Mesendoderm (in vitro differentiated cells): Measurements from ENCODE around the gene FAM90A1.
"Not testable (repeated sequence)": the region's sequence is repeated elsewhere in the genome, so short reads cannot be mapped to it uniquely, and the experiment has no call there.

Experiments
- DNase-seq: peaks from one replicate; pipeline ENCODE4 v3.0.0; 2013
- H2AK5ac ChIP-seq: 2 replicates; pipeline ENCODE4 v1.6.1; 2013; ENCODE audit warnings: low read length, inconsistent platforms
- H2BK120ac ChIP-seq: 2 replicates; pipeline ENCODE4 v1.6.1; 2013; ENCODE audit warnings: low read depth, mild to moderate bottlenecking, low read length, moderate library complexity, mixed read lengths
- H2BK15ac ChIP-seq: replicated peaks from 2 replicates; pipeline ENCODE4 v1.6.1; 2013; ENCODE audit warnings: low read depth, mild to moderate bottlenecking, moderate library complexity
- H2BK5ac ChIP-seq: 2 replicates; pipeline ENCODE4 v1.6.1; 2013; ENCODE audit warnings: low read length, inconsistent platforms
- H3K18ac ChIP-seq: 2 replicates; pipeline ENCODE4 v1.6.1; 2013; ENCODE audit warnings: mild to moderate bottlenecking, low read length, mixed read lengths
- H3K23ac ChIP-seq: one replicate; pipeline ENCODE4 v1.6.1; 2013; ENCODE audit warnings: low read length
- H3K27ac ChIP-seq: 2 replicates; pipeline ENCODE4 v1.5.1; 2013; ENCODE audit warnings: low read depth, mild to moderate bottlenecking, inconsistent platforms, low read length, moderate library complexity
- H3K27me3 ChIP-seq: 2 replicates; pipeline ENCODE4 v1.6.1; 2013; ENCODE audit warnings: low read length, control low read depth, mild to moderate bottlenecking, inconsistent platforms; ENCODE audit not compliant: insufficient read depth, poor library complexity
- H3K36me3 ChIP-seq: 2 replicates; pipeline ENCODE4 v1.6.1; 2013; ENCODE audit warnings: low read length, inconsistent platforms; ENCODE audit not compliant: control insufficient read depth, insufficient read depth
- H3K4ac ChIP-seq: one replicate; pipeline ENCODE4 v1.6.1; 2013; ENCODE audit warnings: low read depth, mild to moderate bottlenecking, low read length, moderate library complexity
- H3K4me1 ChIP-seq: 2 replicates; pipeline ENCODE4 v1.6.1; 2013; ENCODE audit warnings: low read depth, low read length, inconsistent platforms; ENCODE audit not compliant: control insufficient read depth
- H3K4me2 ChIP-seq: 2 replicates; pipeline ENCODE4 v1.6.1; 2013; ENCODE audit warnings: low read length
- H3K4me3 ChIP-seq: 2 replicates; pipeline ENCODE4 v1.5.1; 2013; ENCODE audit warnings: mild to moderate bottlenecking, low read length
- H3K56ac ChIP-seq: one replicate; pipeline ENCODE4 v1.6.1; 2013; ENCODE audit warnings: low read length
- H3K79me1 ChIP-seq: 2 replicates; pipeline ENCODE4 v1.6.1; 2013; ENCODE audit warnings: low read length, inconsistent platforms
- H3K79me2 ChIP-seq: 2 replicates; pipeline ENCODE4 v1.6.1; 2013; ENCODE audit warnings: mild to moderate bottlenecking, low read length; ENCODE audit not compliant: control insufficient read depth, insufficient read depth
- H3K9ac ChIP-seq: 2 replicates; pipeline ENCODE4 v1.6.1; 2013; ENCODE audit warnings: low read length, inconsistent platforms
- H4K5ac ChIP-seq: one replicate; pipeline ENCODE4 v1.6.1; 2013; ENCODE audit warnings: low read length
- H4K8ac ChIP-seq: one replicate; pipeline ENCODE4 v1.6.1; 2013; ENCODE audit warnings: low read depth, mild to moderate bottlenecking, control low read depth, low read length, moderate library complexity
- WGBS: extraction: QIAGEN DNeasy Blood & Tissue Kit; methylation state at CpG from one replicate; pipeline ENCODE4 v1.1.7; 2013; ENCODE audit warnings: low lambda C conversion rate, missing lambda C conversion rate; ENCODE audit not compliant: insufficient coverage; ENCODE audit errors: extremely low coverage; 5-methylcytosine and 5-hydroxymethylcytosine counted together

Gene FAM90A1

DNA sequence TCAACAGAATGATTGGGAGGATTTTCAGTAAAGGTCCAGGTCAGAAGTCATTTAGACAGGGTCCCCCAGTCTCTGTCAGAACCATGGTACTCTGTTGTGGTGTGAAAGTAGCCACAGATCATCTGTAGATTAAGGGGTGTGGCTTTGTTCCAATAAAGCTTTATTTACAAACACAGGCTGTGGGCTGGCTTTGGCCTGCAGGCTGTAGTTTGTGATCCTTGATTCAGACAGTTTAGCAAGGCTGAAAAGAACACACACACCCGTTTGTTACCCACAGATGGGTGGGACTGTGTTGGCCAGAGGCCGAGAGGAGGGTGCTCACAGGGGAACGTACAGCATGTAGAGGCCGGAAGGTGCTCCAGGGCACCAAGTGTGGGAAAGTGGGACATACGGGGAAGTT is 3.6 kb upstream of the FAM90A1 start:
- H2BK15ac ChIP-seq, H3K9ac ChIP-seq, H3K23ac ChIP-seq, H3K4ac ChIP-seq, H3K18ac ChIP-seq, H3K27ac ChIP-seq, H4K5ac ChIP-seq, DNase-seq, H2BK120ac ChIP-seq, H3K4me1 ChIP-seq, H2AK5ac ChIP-seq, H4K8ac ChIP-seq, H3K36me3 ChIP-seq, H3K79me1 ChIP-seq, H3K79me2 ChIP-seq, H2BK5ac ChIP-seq, H3K27me3 ChIP-seq, H3K4me3 ChIP-seq, H3K56ac ChIP-seq, H3K4me2 ChIP-seq: not testable (repeated sequence)
- WGBS = no CpG with 5 or more reads among the region's 5 CpGs

DNA sequence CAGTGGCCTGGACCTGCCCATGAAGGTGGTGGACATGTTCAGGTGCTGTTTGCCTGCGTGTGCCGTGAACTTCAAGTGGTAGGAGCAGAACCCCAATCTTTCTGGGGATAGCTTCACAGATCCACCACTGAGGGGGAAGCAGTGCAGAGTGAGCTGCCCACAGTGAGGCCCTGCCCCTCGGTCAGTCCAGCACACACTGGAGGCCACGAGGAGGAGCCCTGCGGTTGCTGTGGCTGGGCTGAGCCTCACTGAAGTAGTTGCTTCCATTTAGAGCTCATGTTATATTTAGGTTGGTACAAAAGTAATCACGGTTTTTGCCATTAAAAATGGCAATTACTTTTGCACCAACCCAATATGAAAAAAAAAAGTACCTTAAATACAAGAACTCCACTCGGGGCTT is 2.1 kb upstream of the FAM90A1 start:
- H4K8ac ChIP-seq = not testable (repeated sequence)

DNA sequence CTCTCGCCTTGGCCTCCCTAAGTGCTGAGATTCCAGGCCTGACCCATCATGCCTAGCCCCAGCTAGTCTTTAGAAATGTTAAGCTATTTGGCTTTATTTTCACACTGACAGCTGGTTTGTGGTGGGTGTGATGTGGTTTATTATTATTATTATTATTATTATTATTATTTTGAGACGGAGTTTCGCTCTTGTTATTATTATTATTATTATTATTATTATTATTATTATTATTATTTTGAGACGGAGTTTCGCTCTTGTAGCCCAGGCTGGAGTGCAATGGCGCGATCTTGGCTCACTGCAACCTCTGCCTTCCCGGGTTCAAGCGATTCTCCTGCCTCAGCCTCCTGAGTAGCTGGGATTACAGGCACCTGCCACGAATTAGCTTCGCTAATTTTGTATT is 1.2 kb upstream of the FAM90A1 start:
- H2BK120ac ChIP-seq, H3K27me3 ChIP-seq, H2BK15ac ChIP-seq, H4K8ac ChIP-seq, H3K4me1 ChIP-seq, H3K4ac ChIP-seq, H3K56ac ChIP-seq, H2AK5ac ChIP-seq, H3K79me1 ChIP-seq, DNase-seq, H3K27ac ChIP-seq, H2BK5ac ChIP-seq, H3K79me2 ChIP-seq, H3K18ac ChIP-seq, H3K23ac ChIP-seq, H3K36me3 ChIP-seq, H3K4me2 ChIP-seq, H3K9ac ChIP-seq, H3K4me3 ChIP-seq, H4K5ac ChIP-seq: not testable (repeated sequence)
- no CpG with 5 or more reads among the region's 11 CpGs for WGBS

More for the DNA sequence above, 2.1 kb upstream of the FAM90A1 start:
- not testable (repeated sequence) for H2AK5ac ChIP-seq, H3K9ac ChIP-seq, H3K23ac ChIP-seq, H3K27me3 ChIP-seq, H3K56ac ChIP-seq, H3K27ac ChIP-seq, H3K36me3 ChIP-seq, H2BK5ac ChIP-seq, H3K18ac ChIP-seq, H3K4me2 ChIP-seq, H2BK15ac ChIP-seq, H3K79me2 ChIP-seq, H3K4ac ChIP-seq, H3K4me1 ChIP-seq, H3K79me1 ChIP-seq, H3K4me3 ChIP-seq, H2BK120ac ChIP-seq, DNase-seq, H4K5ac ChIP-seq
- whole genome bisulfite sequencing = no CpG with 5 or more reads among the region's 7 CpGs

DNA sequence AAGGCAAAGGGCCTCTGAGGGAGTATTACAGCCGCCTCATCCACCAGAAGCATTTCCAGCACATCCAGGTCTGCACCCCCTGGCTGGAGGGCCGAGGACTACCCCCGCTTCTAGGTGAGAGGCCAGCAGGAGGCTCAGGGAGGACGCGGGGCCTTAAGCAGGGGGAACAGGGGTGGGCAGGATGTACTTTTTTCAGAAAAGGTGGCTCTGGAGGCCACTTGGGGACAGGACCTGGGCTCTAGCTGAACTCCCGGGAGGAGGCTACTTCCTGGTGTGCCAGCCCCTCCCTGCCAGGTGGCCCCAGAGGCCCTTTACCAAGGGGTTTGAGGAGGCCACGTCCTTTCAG is 287 bp upstream of the FAM90A1 start:
- not testable (repeated sequence) for H3K9ac ChIP-seq, H3K4me2 ChIP-seq, H2BK15ac ChIP-seq, H3K4me1 ChIP-seq, H3K4me3 ChIP-seq, H4K5ac ChIP-seq, H2BK5ac ChIP-seq, H3K4ac ChIP-seq, H3K27me3 ChIP-seq, H2AK5ac ChIP-seq, H2BK120ac ChIP-seq, H3K56ac ChIP-seq, H4K8ac ChIP-seq, H3K79me2 ChIP-seq, DNase-seq, H3K36me3 ChIP-seq, H3K18ac ChIP-seq, H3K79me1 ChIP-seq, H3K27ac ChIP-seq, H3K23ac ChIP-seq
- no CpG with 5 or more reads among the region's 7 CpGs for WGBS

DNA sequence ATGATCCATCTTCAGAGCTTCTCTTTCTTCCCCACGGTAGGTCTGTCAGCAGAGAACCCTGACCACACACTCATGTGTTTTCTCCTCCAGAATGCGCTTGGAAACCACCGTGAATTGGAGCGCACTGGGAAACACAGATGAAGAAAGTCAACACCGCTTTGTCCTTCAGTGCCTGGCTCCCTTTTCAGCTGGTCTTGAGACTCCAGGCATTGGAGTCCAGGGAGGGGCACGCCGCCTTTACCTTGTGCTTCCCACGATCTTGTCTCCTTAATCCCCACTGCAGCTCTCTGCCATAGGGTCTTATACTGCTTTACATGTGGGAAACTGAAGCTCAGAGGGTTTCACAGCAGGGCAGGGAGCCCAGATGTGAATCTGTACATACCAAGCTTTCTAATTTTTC is 1.1 kb downstream of the FAM90A1 start:
- H3K18ac ChIP-seq = no peak overlapping the region
- H3K36me3 ChIP-seq = no peaks in the 10 kb centered on the region
- no peaks in the 10 kb centered on the region for H3K27me3 ChIP-seq
- no peak overlapping the region for H3K27ac ChIP-seq
- H4K8ac ChIP-seq = no peak overlapping the region
- H4K5ac ChIP-seq = no peak overlapping the region
- H2AK5ac ChIP-seq = no peak overlapping the region
- no peak overlapping the region for H3K4me3 ChIP-seq
- no peaks in the 10 kb centered on the region for H3K4me1 ChIP-seq
- no peak overlapping the region for H2BK5ac ChIP-seq
- H3K4me2 ChIP-seq = no peak overlapping the region
- no peak overlapping the region for H3K56ac ChIP-seq
- no peak overlapping the region for H3K4ac ChIP-seq
- DNase-seq = no peak
- no peak overlapping the region for H2BK15ac ChIP-seq
- H3K23ac ChIP-seq = no peak overlapping the region
- no peaks in the 10 kb centered on the region for H3K79me1 ChIP-seq
- H3K9ac ChIP-seq = no peak overlapping the region
- H3K79me2 ChIP-seq = no peaks in the 10 kb centered on the region
- WGBS = no CpG with 5 or more reads among the region's 8 CpGs
- no peak overlapping the region for H2BK120ac ChIP-seq

DNA sequence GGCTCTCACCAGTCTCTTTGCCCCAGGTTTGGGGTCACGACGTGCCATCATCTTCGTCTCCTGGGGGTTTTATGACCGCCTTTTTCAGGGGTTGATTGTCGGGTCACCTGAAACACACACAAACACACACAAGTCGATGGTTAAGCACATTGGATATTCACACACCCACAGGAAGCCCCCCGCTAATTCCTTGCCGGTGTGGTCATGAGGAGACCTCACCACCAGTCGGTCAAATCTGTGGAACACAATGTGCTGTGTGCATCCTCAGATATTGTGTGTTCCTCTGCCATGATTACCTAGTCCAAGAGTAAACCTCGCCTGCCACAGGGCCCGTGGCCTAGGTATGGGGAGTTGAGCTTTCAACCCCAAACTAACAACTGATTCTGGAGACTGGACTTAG is 2.6 kb downstream of the FAM90A1 start:
- not testable (repeated sequence) for H3K23ac ChIP-seq, H3K56ac ChIP-seq

More for the DNA sequence above, 2.6 kb downstream of the FAM90A1 start:
- H3K4me1 ChIP-seq, H3K79me1 ChIP-seq, DNase-seq, H3K18ac ChIP-seq, H3K9ac ChIP-seq, H2BK15ac ChIP-seq, H3K27ac ChIP-seq, H2BK120ac ChIP-seq, H2BK5ac ChIP-seq, H3K4ac ChIP-seq, H3K79me2 ChIP-seq, H3K36me3 ChIP-seq, H4K8ac ChIP-seq, H3K27me3 ChIP-seq, H2AK5ac ChIP-seq, H4K5ac ChIP-seq, H3K4me3 ChIP-seq, H3K4me2 ChIP-seq: not testable (repeated sequence)
- no CpG with 5 or more reads among the region's 11 CpGs for WGBS
